Measurements from ENCODE around the gene SLC15A4.

Gene SLC15A4

GRCh38 chr12:128792398-128792797 is 31.4 kb downstream of the SLC15A4 start:
- DNase-seq, result no peak

GRCh38 chr12:128791395-128792322 is 32.1 kb downstream of the SLC15A4 start:
- peak; percentile 37 for DNase-seq

GRCh38 chr12:128790653-128791373 is 32.9 kb downstream of the SLC15A4 start:
- no peak for DNase-seq

GRCh38 chr12:128790221-128790620 is 33.5 kb downstream of the SLC15A4 start:
- no peak for DNase-seq

GRCh38 chr12:128789356-128789929 is 34.3 kb downstream of the SLC15A4 start:
- no peak for DNase-seq

- DNase-seq, result no peak
These were observed 35.9 kb downstream of the SLC15A4 start for GRCh38 chr12:128787827-128788226.

GRCh38 chr12:128786741-128787391 is 36.9 kb downstream of the SLC15A4 start:
- DNase-seq, result no peak

- no peak for DNase-seq
These were observed 39.6 kb downstream of the SLC15A4 start for GRCh38 chr12:128784030-128784760.

- peak; percentile 34 for DNase-seq
These were observed 40.6 kb downstream of the SLC15A4 start for GRCh38 chr12:128783129-128783574.

- no peak for DNase-seq
These were observed 43.9 kb downstream of the SLC15A4 start for GRCh38 chr12:128779901-128780300.

GRCh38 chr12:128772249-128772648 is 51.5 kb downstream of the SLC15A4 start:
- no peak for DNase-seq

- no peak for DNase-seq
These were observed 52.1 kb downstream of the SLC15A4 start for GRCh38 chr12:128771681-128772080.

GRCh38 chr12:128767518-128767917 is 56.2 kb downstream of the SLC15A4 start:
- no peak for DNase-seq

- DNase-seq, result no peak
These were observed 56.8 kb downstream of the SLC15A4 start for GRCh38 chr12:128766738-128767501.

- DNase-seq, result peak; percentile 51
These were observed 60.4 kb downstream of the SLC15A4 start for GRCh38 chr12:128763395-128763794.

- DNase-seq, result no peak
These were observed 62.4 kb downstream of the SLC15A4 start for GRCh38 chr12:128761379-128761790.

- DNase-seq, result no peak
These were observed 68.2 kb downstream of the SLC15A4 start for GRCh38 chr12:128755566-128755965.

- no peak for DNase-seq
These were observed 69.5 kb downstream of the SLC15A4 start for GRCh38 chr12:128754275-128754674.

- DNase-seq, result no peak
These were observed 70.3 kb downstream of the SLC15A4 start for GRCh38 chr12:128753438-128753837.

- DNase-seq, result no peak
These were observed 71.4 kb downstream of the SLC15A4 start for GRCh38 chr12:128752386-128752785.

- no peak for DNase-seq
These were observed 76.3 kb downstream of the SLC15A4 start for GRCh38 chr12:128747441-128747840.

Data from CD4-positive, alpha-beta T cell treated with Interferon gamma for 1 hour (primary cell).